GM12878 (cell line): ENCODE results near the gene NOD2. TPM values are rescaled to one million over a fixed set of nuclear protein-coding genes. Genes with fewer than 3 reads are reported as not detected.

ENCODE experiments used
- ATAC-seq: fragments of 200-7000 bp; cut with Tn5 transposase; 3 replicates; pipeline ENCODE4 v1.9.1; 2020; ENCODE audit warnings: mild to moderate bottlenecking, moderate library complexity
- BruUV-seq: library from RNA; stranded (reverse); fragments of 400-500 nt; replicated peaks from 2 replicates; lab custom pipeline; 2021; lab: Mats Ljungman, UMichigan
- CTCF ChIA-PET: fragments of 300-600 bp; sonication (Branson Sonifier 250); formaldehyde crosslinking; extraction: SDS; loops from one replicate; lab custom pipeline; 2021; ENCODE audit warnings: inconsistent platforms; lab: Yijun Ruan, JAX
- POLR2A ChIA-PET: fragments of 350-600 bp; formaldehyde crosslinking; extraction: SDS; loops from one replicate; lab custom pipeline; 2021; ENCODE audit warnings: inconsistent platforms; lab: Charles Lee
- RAD21 ChIA-PET: fragments of 300-600 bp; sonication (Branson Sonifier 250); formaldehyde crosslinking; loops from one replicate; lab custom pipeline; 2023; ENCODE audit warnings: antibody characterized with exemption; ENCODE audit not compliant: unreplicated experiment; lab: Charles Lee
- SMC1A ChIA-PET: fragments of 300-600 bp; sonication (Branson Sonifier 250); formaldehyde crosslinking; loops from one replicate; lab custom pipeline; 2023; ENCODE audit not compliant: unreplicated experiment, uncharacterized antibody; lab: Charles Lee
- DNase-seq: peaks from one replicate; pipeline ENCODE4 v3.0.0-alpha.2; 2011; ENCODE audit warnings: low read depth, low spot score
- FAIRE-seq: peaks from 3 replicates; lab custom pipeline; 2011; peaks lifted over from hg19 to GRCh38; lab: Jason Lieb, UNC
- H2AFZ ChIP-seq: 2 replicates; pipeline ENCODE4 v1.6.0; 2011; ENCODE audit warnings: low read depth, low read length, control low read depth; ENCODE audit not compliant: control insufficient read depth
- H3K27ac ChIP-seq: 2 replicates; pipeline ENCODE4 v1.5.1; 2011; ENCODE audit warnings: control low read depth; ENCODE audit not compliant: control insufficient read depth, insufficient read depth
- H3K27me3 ChIP-seq, 2 experiments: replicated peaks in 1 of 2; 2 replicates each; pipeline versions ENCODE4 v1.6.0 to v1.6.1; 2011; ENCODE audit warnings: low read length in 1 of 2; ENCODE audit not compliant: control insufficient read depth in 2 of 2, insufficient read depth in 2 of 2
- H3K36me3 ChIP-seq, 2 experiments: 2 replicates each; pipeline ENCODE4 v1.5.1; 2011; ENCODE audit warnings: low read length in 1 of 2; ENCODE audit not compliant: control insufficient read depth in 2 of 2, insufficient read depth in 2 of 2
- H3K4me1 ChIP-seq: 2 replicates; pipeline ENCODE4 v1.6.1; 2011; ENCODE audit warnings: mild to moderate bottlenecking, low read length, moderate library complexity, mixed read lengths; ENCODE audit not compliant: control insufficient read depth, insufficient read depth
- H3K4me2 ChIP-seq: 2 replicates; pipeline ENCODE4 v1.6.0; 2011; ENCODE audit warnings: control low read depth; ENCODE audit not compliant: control insufficient read depth, insufficient read depth
- H3K4me3 ChIP-seq: fragments of 200-600 bp; sonication (generic); 2 replicates; pipeline ENCODE4 v1.5.1; 2016
- H3K79me2 ChIP-seq: 2 replicates; pipeline ENCODE4 v1.6.0; 2011; ENCODE audit warnings: low read length; ENCODE audit not compliant: control insufficient read depth, insufficient read depth
- H3K9ac ChIP-seq: 2 replicates; pipeline ENCODE4 v1.8.0; 2011; ENCODE audit warnings: low read length, control low read depth, mixed read lengths; ENCODE audit not compliant: control insufficient read depth, insufficient read depth
- H3K9me3 ChIP-seq: replicated peaks from 3 replicates; pipeline ENCODE4 v1.5.1; 2011; ENCODE audit warnings: mild to moderate bottlenecking, low read length; ENCODE audit not compliant: control insufficient read depth, insufficient read depth
- H4K20me1 ChIP-seq: 2 replicates; pipeline ENCODE4 v1.6.0; 2011; ENCODE audit not compliant: control insufficient read depth, insufficient read depth
- BRCA1 ChIP-seq: IDR thresholded peaks from 2 replicates; pipeline ENCODE4 v1.6.1; 2011; ENCODE audit warnings: low read depth, low read length, improper control_type of control experiment
- DPF2 ChIP-seq: fragments of 450-650 bp; IDR thresholded peaks from 2 replicates; pipeline ENCODE4 v1.6.1; 2017; ENCODE audit warnings: mild to moderate bottlenecking
- ETV6 ChIP-seq, 2 experiments: fragments of 450-650 bp in 1 of 2; IDR thresholded peaks in 1 of 2; conservative IDR thresholded peaks in 1 of 2; 2 replicates each; pipeline ENCODE4 v1.6.1; 2014; ENCODE audit warnings: antibody characterized with exemption in 1 of 2, borderline replicate concordance in 1 of 2, low read depth in 1 of 2, mild to moderate bottlenecking in 1 of 2, moderate library complexity in 1 of 2
- JUNB ChIP-seq: IDR thresholded peaks from 2 replicates; pipeline ENCODE4 v1.6.1; 2016; ENCODE audit warnings: antibody characterized with exemption, mild to moderate bottlenecking
- MEF2B ChIP-seq: fragments of 450-650 bp; IDR thresholded peaks from 2 replicates; pipeline ENCODE4 v1.6.1; 2018; ENCODE audit warnings: mild to moderate bottlenecking, moderate library complexity; ENCODE audit not compliant: partially characterized antibody, poor library complexity, severe bottlenecking
- STAT1 ChIP-seq: fragments of 450-650 bp; conservative IDR thresholded peaks from 2 replicates; pipeline ENCODE4 v1.6.1; 2014; ENCODE audit warnings: antibody characterized with exemption, mild to moderate bottlenecking
- STAT3 ChIP-seq: IDR thresholded peaks from 2 replicates; pipeline ENCODE4 v1.6.1; 2011; ENCODE audit warnings: low read depth, low read length, improper control_type of control experiment
- WGBS: methylation state at CpG from one replicate; pipeline ENCODE4 v1.1.6; 2016; ENCODE audit warnings: low lambda C conversion rate; ENCODE audit not compliant: insufficient replicate concordance, insufficient coverage; ENCODE audit errors: missing lambda C conversion rate; 5-methylcytosine and 5-hydroxymethylcytosine counted together
- in situ Hi-C: fragments of 300-500 bp; cut with MboI; formaldehyde crosslinking; loops from 9 replicates; pipeline ENCODE4 v1.14.3; 2018; ENCODE audit warnings: mixed read lengths
- intact Hi-C: fragments of 100-400 bp; cut with micrococcal nuclease; formaldehyde crosslinking; loops from one replicate; pipeline ENCODE4 v1.14.2; 2022; ENCODE audit not compliant: unreplicated experiment
- polyA plus RNA-seq, 11 experiments: library from polyadenylated mRNA; depleted of rRNA in 4 of 11; unstranded in 6 of 11; stranded (reverse) in 5 of 11; fragments of >200 nt; fragmentation: Nextera tagmentation in 4 of 11; fragmentation: Illumina TruSeq in 1 of 11; extraction: Ambion mirVana in 4 of 11; extraction: Trizol in 1 of 11; gene quantifications; 1 replicate in 1 of 11; 2 replicates in 10 of 11; pipeline versions ENCODE4 v1.2.1 to v1.2.3, GENCODE V29; 2011 to 2016; ENCODE audit warnings: inconsistent platforms in 2 of 11, missing spikeins in 2 of 11, low read depth in 1 of 11
- total RNA-seq, 4 experiments: library from RNA; depleted of rRNA in 3 of 4; stranded (reverse); fragments of >200 nt in 3 of 4; fragmentation: Illumina TruSeq in 1 of 4; extraction: Trizol in 1 of 4; gene quantifications; 2 replicates each; pipeline versions ENCODE4 v1.2.1 to v1.2.3, GENCODE V29; 2013 to 2021
- TF ChIP-seq, protein P1 (sequence below): fragments of 150-350 bp; IDR thresholded peaks from 2 replicates; pipeline ENCODE4 v1.6.1; 2016; ENCODE audit warnings: low read depth, low read length
- TF ChIP-seq, protein P2 (sequence below): fragments of 450-650 bp; formaldehyde crosslinking; IDR thresholded peaks from 2 replicates; pipeline ENCODE4 v1.5.0; 2022; ENCODE audit warnings: mild to moderate bottlenecking, missing genetic modification characterization

The NOD2 gene
- total and polyA plus RNA-seq, 10 of the 15 experiments (the other 5 are each of a cell fraction or from before 2014, with no cell fraction given) = 1.0 to 18.6 (median 6.7) TPM

DNA sequence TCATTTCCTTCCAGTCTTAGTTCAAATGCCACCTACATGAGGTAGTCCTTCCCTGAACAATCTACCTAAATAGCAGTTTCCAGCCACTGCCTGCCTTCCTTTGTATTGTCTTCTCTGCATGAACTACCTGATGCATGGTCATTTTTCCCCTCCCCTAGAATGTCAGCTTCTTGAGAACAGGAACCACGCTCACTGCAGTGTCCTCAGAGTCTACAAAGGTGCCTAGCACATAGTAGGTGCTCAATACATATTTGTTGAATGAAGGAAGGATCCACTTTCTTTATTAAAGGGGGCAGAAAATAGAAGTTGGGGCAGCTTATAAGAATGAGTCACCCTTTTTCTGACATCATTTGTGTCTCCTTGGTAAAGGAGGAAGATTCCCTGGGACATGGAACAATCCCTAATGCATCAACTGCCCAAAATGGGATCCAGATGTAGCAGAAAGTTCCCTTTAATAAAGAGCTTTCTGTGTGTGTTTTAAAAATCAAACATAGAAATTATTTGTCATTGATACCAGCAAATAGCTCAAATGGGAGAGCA, 44.1 kb downstream of the NOD2 start:
- ChIA-PET POLR2A (interaction anchor here (1.1 to 4.0 kb wide), 5 partner anchors 9 to 59 kb away, joined by 3 to 37 read pairs (median 4); no protein-coding TSS in a partner anchor), CTCF (interaction anchor here (0.9 to 3.9 kb wide), 5 partner anchors 9 to 71 kb away, joined by 3 to 38 read pairs (median 5); no protein-coding TSS in a partner anchor), SMC1A (interaction anchor here (1.0 to 3.0 kb wide), 8 partner anchors 9 to 70 kb away, joined by 3 to 28 read pairs (median 4); partner anchors contain the start of gene SNX20), RAD21 (interaction anchor here (0.6 to 4.5 kb wide), 8 partner anchors 8 to 255 kb away, joined by 3 to 58 read pairs (median 6); partner anchors contain the start of gene SNX20)
- H3K4me2 ChIP-seq = no peak overlapping the region
- no peaks in the 10 kb centered on the region for H3K27me3 ChIP-seq
- FAIRE-seq = no peak
- no peak overlapping the region for H2AFZ ChIP-seq
- DNase-seq = no peak
- ATAC-seq = no peak
- H3K27ac ChIP-seq = no peak overlapping the region; the same call in 1 of the 2 replicates
- no peaks in the 10 kb centered on the region for H4K20me1 ChIP-seq
- no peaks in the 10 kb centered on the region for H3K9me3 ChIP-seq
- peaks cover 3% of the 10 kb centered on the region for H3K79me2 ChIP-seq
- intact Hi-C loops = no loop called here
- no peaks in the 10 kb centered on the region for H3K36me3 ChIP-seq
- H3K4me3 ChIP-seq = no peak overlapping the region
- no peak overlapping the region for H3K9ac ChIP-seq
- 88% methylated on average over 1 of the region's 1 CpG for WGBS
- H3K4me1 ChIP-seq = peaks cover 30% of the 10 kb centered on the region
- BruUV-seq = no TSS peak
- TF ChIP-seq MEF2B (no peak), DPF2 (peak; percentile 63)
- in situ Hi-C loops = no loop called here

DNA sequence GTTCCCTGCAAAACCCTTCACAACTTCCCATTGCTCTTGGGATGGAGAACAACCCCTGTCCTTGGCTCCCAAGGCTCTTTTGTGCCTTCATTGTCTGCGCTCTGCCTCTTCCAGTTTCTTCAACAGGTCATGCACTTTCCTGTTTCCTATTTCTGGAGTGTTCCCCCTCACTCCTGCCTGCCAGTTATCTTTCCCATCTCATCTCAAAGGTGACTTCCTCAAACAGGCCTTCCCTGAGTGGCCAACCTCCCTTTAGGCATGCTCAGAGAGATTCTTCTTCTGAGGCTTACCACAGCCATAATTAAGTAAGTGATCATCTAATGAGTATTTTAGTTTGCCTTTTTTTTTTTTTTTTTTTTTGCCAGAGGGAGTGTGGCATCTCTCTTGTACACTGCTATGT, 45.6 kb downstream of the NOD2 start:
- 100% methylated on average over 1 of the region's 1 CpG for WGBS
- no peak for DNase-seq
- no TSS peak for BruUV-seq
- ChIA-PET SMC1A (interaction anchor here (0.8 to 1.4 kb wide), 2 partner anchors 52 to 58 kb away, joined by 3 to 4 read pairs; partner anchors contain the start of gene SNX20), CTCF (interaction anchor here (1.6 to 3.1 kb wide), 3 partner anchors 41 to 72 kb away, joined by 5 to 22 read pairs (median 9); no protein-coding TSS in a partner anchor), POLR2A (interaction anchor here (1.2 to 4.0 kb wide), 3 partner anchors 8 to 41 kb away, joined by 4 to 37 read pairs (median 4); no protein-coding TSS in a partner anchor), RAD21 (no interaction called here)
- Histone ChIP-seq H3K9me3 (no peaks in the 10 kb centered on the region), H4K20me1 (no peaks in the 10 kb centered on the region), H3K79me2 (peaks cover 18% of the 10 kb centered on the region), H3K27me3 (no peaks in the 10 kb centered on the region), H3K27ac (no peak overlapping the region), H3K9ac (no peak overlapping the region), H3K36me3 (no peaks in the 10 kb centered on the region), H2AFZ (no peak overlapping the region), H3K4me3 (no peak overlapping the region), H3K4me2 (no peak overlapping the region), H3K4me1 (peaks cover 32% of the 10 kb centered on the region)
- intact Hi-C loops (no loop called here), in situ Hi-C loops (no loop called here)
- no peak for FAIRE-seq
- ATAC-seq = no peak
- TF ChIP-seq STAT1 (no peak), ETV6 (conservative IDR thresholded peaks at IDR 0.05 in 1 of 2, IDR thresholded peaks at IDR 0.05 in 1 of 2; ENCODE audit: borderline replicate concordance in 1 of 2, low read depth in 1 of 2) (no peak), BRCA1 (no peak), STAT3 (no peak), JUNB (no peak)
- TF ChIP-seq, protein P1, sequence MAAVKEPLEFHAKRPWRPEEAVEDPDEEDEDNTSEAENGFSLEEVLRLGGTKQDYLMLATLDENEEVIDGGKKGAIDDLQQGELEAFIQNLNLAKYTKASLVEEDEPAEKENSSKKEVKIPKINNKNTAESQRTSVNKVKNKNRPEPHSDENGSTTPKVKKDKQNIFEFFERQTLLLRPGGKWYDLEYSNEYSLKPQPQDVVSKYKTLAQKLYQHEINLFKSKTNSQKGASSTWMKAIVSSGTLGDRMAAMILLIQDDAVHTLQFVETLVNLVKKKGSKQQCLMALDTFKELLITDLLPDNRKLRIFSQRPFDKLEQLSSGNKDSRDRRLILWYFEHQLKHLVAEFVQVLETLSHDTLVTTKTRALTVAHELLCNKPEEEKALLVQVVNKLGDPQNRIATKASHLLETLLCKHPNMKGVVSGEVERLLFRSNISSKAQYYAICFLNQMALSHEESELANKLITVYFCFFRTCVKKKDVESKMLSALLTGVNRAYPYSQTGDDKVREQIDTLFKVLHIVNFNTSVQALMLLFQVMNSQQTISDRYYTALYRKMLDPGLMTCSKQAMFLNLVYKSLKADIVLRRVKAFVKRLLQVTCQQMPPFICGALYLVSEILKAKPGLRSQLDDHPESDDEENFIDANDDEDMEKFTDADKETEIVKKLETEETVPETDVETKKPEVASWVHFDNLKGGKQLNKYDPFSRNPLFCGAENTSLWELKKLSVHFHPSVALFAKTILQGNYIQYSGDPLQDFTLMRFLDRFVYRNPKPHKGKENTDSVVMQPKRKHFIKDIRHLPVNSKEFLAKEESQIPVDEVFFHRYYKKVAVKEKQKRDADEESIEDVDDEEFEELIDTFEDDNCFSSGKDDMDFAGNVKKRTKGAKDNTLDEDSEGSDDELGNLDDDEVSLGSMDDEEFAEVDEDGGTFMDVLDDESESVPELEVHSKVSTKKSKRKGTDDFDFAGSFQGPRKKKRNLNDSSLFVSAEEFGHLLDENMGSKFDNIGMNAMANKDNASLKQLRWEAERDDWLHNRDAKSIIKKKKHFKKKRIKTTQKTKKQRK = no peak
- TF ChIP-seq, protein P2, sequence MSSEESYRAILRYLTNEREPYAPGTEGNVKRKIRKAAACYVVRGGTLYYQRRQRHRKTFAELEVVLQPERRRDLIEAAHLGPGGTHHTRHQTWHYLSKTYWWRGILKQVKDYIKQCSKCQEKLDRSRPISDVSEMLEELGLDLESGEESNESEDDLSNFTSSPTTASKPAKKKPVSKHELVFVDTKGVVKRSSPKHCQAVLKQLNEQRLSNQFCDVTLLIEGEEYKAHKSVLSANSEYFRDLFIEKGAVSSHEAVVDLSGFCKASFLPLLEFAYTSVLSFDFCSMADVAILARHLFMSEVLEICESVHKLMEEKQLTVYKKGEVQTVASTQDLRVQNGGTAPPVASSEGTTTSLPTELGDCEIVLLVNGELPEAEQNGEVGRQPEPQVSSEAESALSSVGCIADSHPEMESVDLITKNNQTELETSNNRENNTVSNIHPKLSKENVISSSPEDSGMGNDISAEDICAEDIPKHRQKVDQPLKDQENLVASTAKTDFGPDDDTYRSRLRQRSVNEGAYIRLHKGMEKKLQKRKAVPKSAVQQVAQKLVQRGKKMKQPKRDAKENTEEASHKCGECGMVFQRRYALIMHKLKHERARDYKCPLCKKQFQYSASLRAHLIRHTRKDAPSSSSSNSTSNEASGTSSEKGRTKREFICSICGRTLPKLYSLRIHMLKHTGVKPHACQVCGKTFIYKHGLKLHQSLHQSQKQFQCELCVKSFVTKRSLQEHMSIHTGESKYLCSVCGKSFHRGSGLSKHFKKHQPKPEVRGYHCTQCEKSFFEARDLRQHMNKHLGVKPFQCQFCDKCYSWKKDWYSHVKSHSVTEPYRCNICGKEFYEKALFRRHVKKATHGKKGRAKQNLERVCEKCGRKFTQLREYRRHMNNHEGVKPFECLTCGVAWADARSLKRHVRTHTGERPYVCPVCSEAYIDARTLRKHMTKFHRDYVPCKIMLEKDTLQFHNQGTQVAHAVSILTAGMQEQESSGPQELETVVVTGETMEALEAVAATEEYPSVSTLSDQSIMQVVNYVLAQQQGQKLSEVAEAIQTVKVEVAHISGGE (CRISPR knock-in tag) = no peak
